HG03280 (cell line): ENCODE results near the gene PRICKLE4.
"Not testable (repeated sequence)": the region's sequence is repeated elsewhere in the genome, so short reads cannot be mapped to it uniquely, and the experiment has no call there.

ENCODE experiments used
- ATAC-seq: cut with Tn5 transposase; IDR thresholded peaks from one replicate; pipeline ENCODE4 v1.9.1; 2021; ENCODE audit warnings: mild to moderate bottlenecking, moderate library complexity; ENCODE audit not compliant: unreplicated experiment

The PRICKLE4 gene

GRCh38 chr6:41790045-41790444 is 9.5 kb downstream of the PRICKLE4 start:
- no peak for ATAC-seq

- ATAC-seq = no peak
These were observed 10.7 kb downstream of the PRICKLE4 start for GRCh38 chr6:41791305-41791704.

- ATAC-seq = no peak
These were observed 11.4 kb downstream of the PRICKLE4 start for GRCh38 chr6:41791984-41792383.

- no peak for ATAC-seq
These were observed 15.9 kb downstream of the PRICKLE4 start for GRCh38 chr6:41796474-41796873.

- ATAC-seq = no peak
These were observed 18.4 kb downstream of the PRICKLE4 start for GRCh38 chr6:41798901-41799558.

- ATAC-seq = no peak
These were observed 19.0 kb downstream of the PRICKLE4 start for GRCh38 chr6:41799559-41799911.

- no peak for ATAC-seq
These were observed 20.8 kb downstream of the PRICKLE4 start for GRCh38 chr6:41801380-41801779.

- no peak for ATAC-seq
These were observed 25.5 kb downstream of the PRICKLE4 start for GRCh38 chr6:41805830-41806774.

- ATAC-seq = no peak
These were observed 30.5 kb downstream of the PRICKLE4 start for GRCh38 chr6:41811095-41811494.

GRCh38 chr6:41811946-41812345 is 31.4 kb downstream of the PRICKLE4 start:
- not testable (repeated sequence) for ATAC-seq

- no peak for ATAC-seq
These were observed 32.9 kb downstream of the PRICKLE4 start for GRCh38 chr6:41813469-41813868.

- no peak for ATAC-seq
These were observed 33.4 kb downstream of the PRICKLE4 start for GRCh38 chr6:41813956-41814355.

GRCh38 chr6:41814629-41815028 is 34.0 kb downstream of the PRICKLE4 start:
- ATAC-seq = no peak

- no peak for ATAC-seq
These were observed 35.0 kb downstream of the PRICKLE4 start for GRCh38 chr6:41815587-41815986.

- no peak for ATAC-seq
These were observed 37.9 kb downstream of the PRICKLE4 start for GRCh38 chr6:41818271-41819054.

GRCh38 chr6:41821266-41821665 is 40.7 kb downstream of the PRICKLE4 start:
- ATAC-seq = no peak

- no peak for ATAC-seq
These were observed 41.4 kb downstream of the PRICKLE4 start for GRCh38 chr6:41822021-41822420.

GRCh38 chr6:41823178-41823577 is 42.6 kb downstream of the PRICKLE4 start:
- no peak for ATAC-seq

GRCh38 chr6:41824571-41825569 is 44.3 kb downstream of the PRICKLE4 start:
- ATAC-seq = no peak

GRCh38 chr6:41826343-41827022 is 45.9 kb downstream of the PRICKLE4 start:
- ATAC-seq = no peak
